ENCODE data around the gene KRTAP10-1. TPM values are rescaled to one million over a fixed set of nuclear protein-coding genes. Genes with fewer than 3 reads are reported as not detected.

The KRTAP10-1 gene
- total RNA-seq, 5 donors from 2014 or later (not counting 1 experiment from before 2014, with no cell fraction given) = not detected

- WGBS (ENCODE audit: insufficient coverage) = 89% methylated on average over 12 of the region's 18 CpGs
- Histone ChIP-seq H3K4me3 (ENCODE audit: control insufficient read depth in 1 of 2, extremely low read depth in 1 of 2, low read length in 1 of 2) (no peak overlapping the region), H3K27ac (ENCODE audit: low read length) (no peak overlapping the region), H3K4me1 (ENCODE audit: control insufficient read depth in 1 of 2, extremely low read depth in 1 of 2, insufficient read depth in 2 of 2, low read length in 2 of 2) (peaks cover 0 to 6% of the 10 kb centered on the region in 2 experiments), H3K9me3 (no peaks in the 10 kb centered on the region), H3K27me3 (replicated peaks in 1 of 2; ENCODE audit: control insufficient read depth in 2 of 2, extremely low read depth in 1 of 2, insufficient read depth in 2 of 2, low read length in 1 of 2) (peaks cover 0 to 53% of the 10 kb centered on the region in 2 experiments), H3K36me3 (ENCODE audit: control insufficient read depth in 2 of 2, extremely low read depth in 1 of 2, insufficient read depth in 1 of 2, low read length in 1 of 2) (no peaks in the 10 kb centered on the region)
- Mint-ChIP-seq H3K4me3 (no peak overlapping the region), H3K9me3 (no peaks in the 10 kb centered on the region), H3K4me1 (peaks cover 0 to 7% (median 3%) of the 10 kb centered on the region in 3 donors), H3K27me3 (peaks cover 0 to 31% of the 10 kb centered on the region in 2 donors), H3K36me3 (no peaks in the 10 kb centered on the region), H3K27ac (no peak overlapping the region)
- no peak for DNase-seq
- ChIA-PET POLR2A (no interaction called here), CTCF (no interaction called here)
- ATAC-seq (replicated peaks in 1 of 4) = no peak
Measured at GRCh38 chr21:44499211-44499560, 40.8 kb downstream of the KRTAP10-1 start.

GRCh38 chr21:44498280-44499210 lies 41.5 kb downstream of the KRTAP10-1 start:
- Histone ChIP-seq H3K4me1 (ENCODE audit: control insufficient read depth in 1 of 2, extremely low read depth in 1 of 2, insufficient read depth in 2 of 2, low read length in 2 of 2) (no peaks in the 10 kb centered on the region), H3K27ac (ENCODE audit: low read length) (no peak overlapping the region), H3K4me3 (ENCODE audit: control insufficient read depth in 1 of 2, extremely low read depth in 1 of 2, low read length in 1 of 2) (no peak overlapping the region), H3K36me3 (ENCODE audit: control insufficient read depth in 2 of 2, extremely low read depth in 1 of 2, insufficient read depth in 1 of 2, low read length in 1 of 2) (no peaks in the 10 kb centered on the region), H3K9me3 (no peaks in the 10 kb centered on the region), H3K27me3 (replicated peaks in 1 of 2; ENCODE audit: control insufficient read depth in 2 of 2, extremely low read depth in 1 of 2, insufficient read depth in 2 of 2, low read length in 1 of 2) (peaks cover 0 to 60% of the 10 kb centered on the region in 2 experiments)
- ChIA-PET CTCF (no interaction called here), POLR2A (no interaction called here)
- ATAC-seq (replicated peaks in 1 of 4) (no peak), DNase-seq (no peak)
- no peak overlapping the region for H3K27ac Mint-ChIP-seq
- H3K27me3 Mint-ChIP-seq = peaks cover 0 to 31% of the 10 kb centered on the region in 2 donors
- H3K36me3 Mint-ChIP-seq = no peaks in the 10 kb centered on the region
- H3K4me3 Mint-ChIP-seq = no peak overlapping the region
- H3K4me1 Mint-ChIP-seq = peaks cover 0 to 3% (median 0%) of the 10 kb centered on the region in 3 donors
- 82% methylated on average over 17 of the region's 27 CpGs for WGBS (ENCODE audit: insufficient coverage)
- H3K9me3 Mint-ChIP-seq = no peaks in the 10 kb centered on the region

GRCh38 chr21:44497703-44498126 lies 42.3 kb downstream of the KRTAP10-1 start:
- Mint-ChIP-seq H3K27ac (no peak overlapping the region), H3K27me3 (peaks cover 0 to 35% of the 10 kb centered on the region in 2 donors), H3K36me3 (no peaks in the 10 kb centered on the region), H3K9me3 (peaks cover 1 to 6% (median 5%) of the 10 kb centered on the region in 3 donors), H3K4me3 (no peak overlapping the region), H3K4me1 (peaks cover 0 to 3% (median 0%) of the 10 kb centered on the region in 3 donors)
- POLR2A ChIA-PET = no interaction called here
- Histone ChIP-seq H3K4me1 (ENCODE audit: control insufficient read depth in 1 of 2, extremely low read depth in 1 of 2, insufficient read depth in 2 of 2, low read length in 2 of 2) (no peaks in the 10 kb centered on the region), H3K36me3 (ENCODE audit: control insufficient read depth in 2 of 2, extremely low read depth in 1 of 2, insufficient read depth in 1 of 2, low read length in 1 of 2) (no peaks in the 10 kb centered on the region), H3K9me3 (no peaks in the 10 kb centered on the region), H3K27ac (ENCODE audit: low read length) (no peak overlapping the region), H3K4me3 (ENCODE audit: control insufficient read depth in 1 of 2, extremely low read depth in 1 of 2, low read length in 1 of 2) (no peak overlapping the region), H3K27me3 (replicated peaks in 1 of 2; ENCODE audit: control insufficient read depth in 2 of 2, extremely low read depth in 1 of 2, insufficient read depth in 2 of 2, low read length in 1 of 2) (peaks cover 0 to 62% of the 10 kb centered on the region in 2 experiments)
- WGBS (ENCODE audit: insufficient coverage) = 91% methylated on average over 3 of the region's 6 CpGs
- CTCF ChIA-PET = no interaction called here
- ATAC-seq (replicated peaks in 1 of 4) (no peak), DNase-seq (no peak)

GRCh38 chr21:44496564-44497550 lies 43.1 kb downstream of the KRTAP10-1 start:
- Mint-ChIP-seq H3K36me3 (peaks cover 3% of the 10 kb centered on the region), H3K27me3 (peaks cover 5 to 36% of the 10 kb centered on the region in 2 donors), H3K27ac (no peak overlapping the region), H3K9me3 (peaks cover 5 to 13% (median 7%) of the 10 kb centered on the region in 3 donors), H3K4me1 (no peaks in the 10 kb centered on the region), H3K4me3 (no peak overlapping the region)
- DNase-seq = no peak
- POLR2A ChIA-PET = interaction anchor here in 1 of 2 donors (0.6 kb wide), 1 partner anchor 108 kb away, joined by 5 read pairs; no protein-coding TSS in a partner anchor
- Histone ChIP-seq H3K4me1 (ENCODE audit: control insufficient read depth in 1 of 2, extremely low read depth in 1 of 2, insufficient read depth in 2 of 2, low read length in 2 of 2) (no peaks in the 10 kb centered on the region), H3K27me3 (replicated peaks in 1 of 2; ENCODE audit: control insufficient read depth in 2 of 2, extremely low read depth in 1 of 2, insufficient read depth in 2 of 2, low read length in 1 of 2) (peaks cover 0 to 62% of the 10 kb centered on the region in 2 experiments), H3K36me3 (ENCODE audit: control insufficient read depth in 2 of 2, extremely low read depth in 1 of 2, insufficient read depth in 1 of 2, low read length in 1 of 2) (no peaks in the 10 kb centered on the region), H3K9me3 (no peaks in the 10 kb centered on the region), H3K4me3 (ENCODE audit: control insufficient read depth in 1 of 2, extremely low read depth in 1 of 2, low read length in 1 of 2) (no peak overlapping the region), H3K27ac (ENCODE audit: low read length) (no peak overlapping the region)
- CTCF ChIA-PET = no interaction called here
- no peak for ATAC-seq (replicated peaks in 1 of 4)
- WGBS (ENCODE audit: insufficient coverage) = 59% methylated on average over 20 of the region's 27 CpGs

GRCh38 chr21:44495611-44496563 lies 44.1 kb downstream of the KRTAP10-1 start:
- H3K27ac Mint-ChIP-seq = no peak overlapping the region
- ChIA-PET POLR2A (interaction anchor here in 1 of 2 donors (0.6 kb wide), 1 partner anchor 109 kb away, joined by 5 read pairs; no protein-coding TSS in a partner anchor), CTCF (no interaction called here)
- H3K4me1 Mint-ChIP-seq = no peaks in the 10 kb centered on the region
- Histone ChIP-seq H3K27me3 (replicated peaks in 1 of 2; ENCODE audit: control insufficient read depth in 2 of 2, extremely low read depth in 1 of 2, insufficient read depth in 2 of 2, low read length in 1 of 2) (peaks cover 0 to 67% of the 10 kb centered on the region in 2 experiments), H3K4me1 (ENCODE audit: control insufficient read depth in 1 of 2, extremely low read depth in 1 of 2, insufficient read depth in 2 of 2, low read length in 2 of 2) (no peaks in the 10 kb centered on the region), H3K4me3 (ENCODE audit: control insufficient read depth in 1 of 2, extremely low read depth in 1 of 2, low read length in 1 of 2) (no peak overlapping the region), H3K36me3 (ENCODE audit: control insufficient read depth in 2 of 2, extremely low read depth in 1 of 2, insufficient read depth in 1 of 2, low read length in 1 of 2) (no peaks in the 10 kb centered on the region), H3K9me3 (no peaks in the 10 kb centered on the region), H3K27ac (ENCODE audit: low read length) (no peak overlapping the region)
- no peak for DNase-seq
- peaks cover 6 to 38% of the 10 kb centered on the region in 2 donors for H3K27me3 Mint-ChIP-seq
- no peak overlapping the region for H3K4me3 Mint-ChIP-seq
- peaks cover 5 to 13% (median 7%) of the 10 kb centered on the region in 3 donors for H3K9me3 Mint-ChIP-seq
- peaks cover 3% of the 10 kb centered on the region for H3K36me3 Mint-ChIP-seq
- ATAC-seq (replicated peaks in 1 of 4) = no peak
- WGBS (ENCODE audit: insufficient coverage) = 90% methylated on average over 5 of the region's 16 CpGs
